DMS114 treated with DMSO at 0.1 percent for 48 hours (cell line): ENCODE data around the gene PDGFRB.

Experiments
- DNase-seq: peaks from one replicate; lab custom pipeline; 2025; ENCODE audit not compliant: unreplicated experiment; lab: John Stamatoyannopoulos, UW

PDGFRB gene

GRCh38 chr5:150147670-150148069 lies 8.0 kb downstream of the PDGFRB start:
- DNase-seq, result no peak

GRCh38 chr5:150146862-150147601 lies 8.6 kb downstream of the PDGFRB start:
- DNase-seq, result no peak

- no peak for DNase-seq
These were observed 9.4 kb downstream of the PDGFRB start for GRCh38 chr5:150146235-150146634.

GRCh38 chr5:150144879-150145278 lies 10.8 kb downstream of the PDGFRB start:
- no peak for DNase-seq

GRCh38 chr5:150144246-150144801 lies 11.3 kb downstream of the PDGFRB start:
- no peak for DNase-seq

- DNase-seq, result no peak
These were observed 12.0 kb downstream of the PDGFRB start for GRCh38 chr5:150143350-150144245.

GRCh38 chr5:150142959-150143349 lies 12.7 kb downstream of the PDGFRB start:
- no peak for DNase-seq

GRCh38 chr5:150142185-150142958 lies 13.3 kb downstream of the PDGFRB start:
- no peak for DNase-seq

GRCh38 chr5:150141544-150142184 lies 14.0 kb downstream of the PDGFRB start:
- no peak for DNase-seq

GRCh38 chr5:150140830-150141229 lies 14.8 kb downstream of the PDGFRB start:
- DNase-seq, result no peak

GRCh38 chr5:150139334-150139733 lies 16.3 kb downstream of the PDGFRB start:
- DNase-seq, result no peak

GRCh38 chr5:150138551-150139265 lies 16.9 kb downstream of the PDGFRB start:
- no peak for DNase-seq

GRCh38 chr5:150137997-150138396 lies 17.6 kb downstream of the PDGFRB start:
- DNase-seq, result no peak

- no peak for DNase-seq
These were observed 18.3 kb downstream of the PDGFRB start for GRCh38 chr5:150137168-150137957.

- no peak for DNase-seq
These were observed 19.1 kb downstream of the PDGFRB start for GRCh38 chr5:150136305-150137167.

GRCh38 chr5:150135557-150136304 lies 19.9 kb downstream of the PDGFRB start:
- no peak for DNase-seq

GRCh38 chr5:150134198-150134588 lies 21.5 kb downstream of the PDGFRB start:
- DNase-seq, result no peak
